MM.1S (cell line): ENCODE measurements around the gene FAM240A.

Source experiments
- DNase-seq: peaks from one replicate; pipeline ENCODE4 v3.0.0-alpha.2; 2015
- H2AFZ ChIP-seq: fragments of 300-600 bp; sonication (generic); 2 replicates; pipeline ENCODE4 v1.6.0; 2016; ENCODE audit warnings: antibody characterized with exemption, low read length
- H3F3A ChIP-seq: fragments of 300-600 bp; sonication (generic); 2 replicates; pipeline ENCODE4 v1.6.1; 2016; ENCODE audit warnings: mild to moderate bottlenecking, antibody characterized with exemption, low read length, moderate library complexity, mixed read lengths; ENCODE audit not compliant: insufficient read depth
- H3K27ac ChIP-seq: fragments of 300-600 bp; sonication (generic); 2 replicates; pipeline ENCODE4 v1.5.1; 2016; ENCODE audit warnings: mild to moderate bottlenecking, low read length
- H3K27me3 ChIP-seq: fragments of 300-600 bp; sonication (generic); replicated peaks from 2 replicates; pipeline ENCODE4 v1.6.0; 2016; ENCODE audit warnings: low read length; ENCODE audit not compliant: insufficient read depth
- H3K36me3 ChIP-seq: fragments of 300-600 bp; sonication (generic); replicated peaks from 2 replicates; pipeline ENCODE4 v1.6.1; 2016; ENCODE audit warnings: mild to moderate bottlenecking, low read length, mixed read lengths; ENCODE audit not compliant: insufficient read depth
- H3K4me1 ChIP-seq: fragments of 300-600 bp; sonication (generic); 2 replicates; pipeline ENCODE4 v1.6.1; 2016; ENCODE audit warnings: low read length, mixed read lengths
- H3K4me2 ChIP-seq: fragments of 300-600 bp; sonication (generic); 2 replicates; pipeline ENCODE4 v1.6.0; 2016; ENCODE audit warnings: low read depth, low read length
- H3K4me3 ChIP-seq: fragments of 300-600 bp; sonication (generic); 2 replicates; pipeline ENCODE4 v1.5.1; 2016; ENCODE audit warnings: low read length, mixed read lengths
- H3K79me2 ChIP-seq: fragments of 300-600 bp; sonication (generic); 2 replicates; pipeline ENCODE4 v1.6.1; 2016; ENCODE audit warnings: mixed run types, low read length, mixed read lengths
- H3K9ac ChIP-seq: fragments of 300-600 bp; sonication (generic); 2 replicates; pipeline ENCODE4 v1.6.1; 2016; ENCODE audit warnings: low read length, mixed read lengths
- H3K9me2 ChIP-seq: fragments of 300-600 bp; sonication (generic); replicated peaks from 2 replicates; pipeline ENCODE4 v1.6.1; 2016; ENCODE audit warnings: mild to moderate bottlenecking, low read length, mixed read lengths; ENCODE audit not compliant: insufficient read depth
- H3K9me3 ChIP-seq: fragments of 300-600 bp; sonication (generic); replicated peaks from 2 replicates; pipeline ENCODE4 v1.6.1; 2016; ENCODE audit warnings: mild to moderate bottlenecking, low read length, mixed read lengths; ENCODE audit not compliant: insufficient read depth
- H4K20me1 ChIP-seq: fragments of 300-600 bp; sonication (generic); 2 replicates; pipeline ENCODE4 v1.6.1; 2016; ENCODE audit warnings: mild to moderate bottlenecking, low read length, moderate library complexity, mixed read lengths; ENCODE audit not compliant: insufficient read depth
- EZH2 ChIP-seq: fragments of 300-600 bp; sonication (generic); optimal IDR thresholded peaks from 2 replicates; pipeline ENCODE3; 2017; ENCODE audit warnings: low read depth, mild to moderate bottlenecking, antibody characterized with exemption, low read length, mixed read lengths
- EZH2phosphoT487 ChIP-seq: fragments of 300-600 bp; sonication (generic); IDR thresholded peaks from 2 replicates; pipeline ENCODE4 v1.6.1; 2018; ENCODE audit warnings: antibody characterized with exemption, low read length
- TF ChIP-seq, protein P1 (sequence below): fragments of 300-600 bp; sonication (generic); IDR thresholded peaks from 2 replicates; pipeline ENCODE4 v1.5.1; 2016; ENCODE audit warnings: antibody characterized with exemption, low read length, mixed read lengths

Gene FAM240A

DNA sequence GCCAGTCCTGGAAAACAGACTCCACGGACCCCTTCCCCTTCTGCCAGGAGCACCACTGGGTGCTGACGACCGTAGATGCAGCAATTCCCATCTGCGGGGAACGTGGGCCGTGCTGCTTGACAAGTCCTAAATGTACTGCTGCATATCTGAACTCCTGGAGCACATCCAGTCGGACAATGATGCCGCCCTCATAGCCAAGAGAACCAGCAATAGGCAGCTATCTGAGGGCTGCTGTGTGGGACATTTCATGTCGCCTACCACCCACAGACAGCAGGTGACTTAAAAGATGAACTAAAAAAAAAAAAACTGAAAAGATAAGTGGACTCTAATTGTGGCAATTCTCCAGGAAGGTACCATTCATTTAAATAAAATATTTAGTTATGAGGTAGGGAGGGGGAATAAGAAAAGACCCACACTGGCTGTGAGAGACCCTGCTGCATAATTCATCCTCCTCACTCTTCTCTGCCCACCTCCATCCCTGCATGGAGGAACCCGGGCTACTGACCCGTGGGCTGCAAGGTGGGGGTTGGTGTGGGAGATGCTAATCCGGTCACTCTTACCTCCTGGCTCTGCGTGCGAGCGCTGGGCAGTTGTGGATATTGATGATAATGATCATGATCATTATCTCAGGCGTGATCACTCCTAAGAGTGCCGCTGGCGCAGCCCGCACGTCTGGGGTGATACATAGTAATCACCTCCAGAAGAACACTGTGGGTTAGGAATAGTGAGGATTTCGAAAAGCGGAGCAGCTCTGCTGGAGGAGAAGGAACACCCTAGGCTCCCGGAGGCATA lies 52.8 kb downstream of the FAM240A start:
- Histone ChIP-seq H3K4me3 (no peak overlapping the region), H3K27me3 (no peaks in the 10 kb centered on the region), H3K36me3 (no peaks in the 10 kb centered on the region), H3K9me3 (no peaks in the 10 kb centered on the region), H2AFZ (no peak overlapping the region), H3K9me2 (no peaks in the 10 kb centered on the region), H3K9ac (no peak overlapping the region), H3K4me1 (no peaks in the 10 kb centered on the region), H4K20me1 (no peaks in the 10 kb centered on the region), H3F3A (no peaks in the 10 kb centered on the region), H3K79me2 (no peaks in the 10 kb centered on the region), H3K4me2 (no peak overlapping the region), H3K27ac (no peak overlapping the region)
- no peak for DNase-seq
- TF ChIP-seq, protein P1, sequence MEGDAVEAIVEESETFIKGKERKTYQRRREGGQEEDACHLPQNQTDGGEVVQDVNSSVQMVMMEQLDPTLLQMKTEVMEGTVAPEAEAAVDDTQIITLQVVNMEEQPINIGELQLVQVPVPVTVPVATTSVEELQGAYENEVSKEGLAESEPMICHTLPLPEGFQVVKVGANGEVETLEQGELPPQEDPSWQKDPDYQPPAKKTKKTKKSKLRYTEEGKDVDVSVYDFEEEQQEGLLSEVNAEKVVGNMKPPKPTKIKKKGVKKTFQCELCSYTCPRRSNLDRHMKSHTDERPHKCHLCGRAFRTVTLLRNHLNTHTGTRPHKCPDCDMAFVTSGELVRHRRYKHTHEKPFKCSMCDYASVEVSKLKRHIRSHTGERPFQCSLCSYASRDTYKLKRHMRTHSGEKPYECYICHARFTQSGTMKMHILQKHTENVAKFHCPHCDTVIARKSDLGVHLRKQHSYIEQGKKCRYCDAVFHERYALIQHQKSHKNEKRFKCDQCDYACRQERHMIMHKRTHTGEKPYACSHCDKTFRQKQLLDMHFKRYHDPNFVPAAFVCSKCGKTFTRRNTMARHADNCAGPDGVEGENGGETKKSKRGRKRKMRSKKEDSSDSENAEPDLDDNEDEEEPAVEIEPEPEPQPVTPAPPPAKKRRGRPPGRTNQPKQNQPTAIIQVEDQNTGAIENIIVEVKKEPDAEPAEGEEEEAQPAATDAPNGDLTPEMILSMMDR = no peak
- TF ChIP-seq EZH2phosphoT487 (no peak), EZH2 (no peak)

- no peak overlapping the region for H3K9ac ChIP-seq
- DNase-seq = no peak
- no peaks in the 10 kb centered on the region for H3K9me3 ChIP-seq
- H3F3A ChIP-seq = no peaks in the 10 kb centered on the region
- H3K27me3 ChIP-seq = no peaks in the 10 kb centered on the region
- no peak overlapping the region for H3K4me2 ChIP-seq
- no peak overlapping the region for H2AFZ ChIP-seq
- no peaks in the 10 kb centered on the region for H4K20me1 ChIP-seq
- TF ChIP-seq, protein P1 = no peak
- no peak for TF ChIP-seq EZH2phosphoT487
- no peak for TF ChIP-seq EZH2
- no peaks in the 10 kb centered on the region for H3K4me1 ChIP-seq
- no peaks in the 10 kb centered on the region for H3K79me2 ChIP-seq
- no peak overlapping the region for H3K27ac ChIP-seq
- no peaks in the 10 kb centered on the region for H3K9me2 ChIP-seq
- H3K36me3 ChIP-seq = no peaks in the 10 kb centered on the region
- no peak overlapping the region for H3K4me3 ChIP-seq
Observed at GRCh38 chr3:46665763-46666452, 53.6 kb downstream of the FAM240A start.

DNA sequence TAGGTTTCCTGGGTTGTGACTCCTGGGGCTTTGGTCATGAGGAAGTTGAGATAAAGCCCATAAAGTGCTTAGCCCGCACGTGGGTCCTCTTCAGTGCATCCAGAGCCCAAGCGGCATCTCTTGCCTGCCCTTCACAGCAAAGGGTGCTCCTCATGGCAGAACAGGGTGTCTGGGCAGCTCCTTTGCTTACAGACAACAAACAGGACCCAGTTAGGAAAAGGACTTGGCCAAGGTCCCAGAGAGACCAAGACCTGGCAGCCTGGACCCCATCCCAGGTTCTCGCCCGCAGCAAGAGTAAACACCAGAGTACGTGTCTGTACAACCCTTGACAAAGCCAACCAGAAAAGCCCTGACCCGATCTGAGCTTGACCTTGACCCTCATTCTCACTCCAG lies 54.1 kb downstream of the FAM240A start:
- H3K79me2 ChIP-seq = no peaks in the 10 kb centered on the region
- H3K9me3 ChIP-seq = no peaks in the 10 kb centered on the region
- TF ChIP-seq EZH2 (no peak), EZH2phosphoT487 (no peak)
- TF ChIP-seq, protein P1 = no peak
- H3K36me3 ChIP-seq = no peaks in the 10 kb centered on the region
- H2AFZ ChIP-seq = no peak overlapping the region
- no peaks in the 10 kb centered on the region for H3K27me3 ChIP-seq
- H3K9ac ChIP-seq = no peak overlapping the region
- no peak overlapping the region for H3K27ac ChIP-seq
- H3K4me3 ChIP-seq = no peak overlapping the region
- H3K4me1 ChIP-seq = no peaks in the 10 kb centered on the region
- DNase-seq = no peak
- H4K20me1 ChIP-seq = no peaks in the 10 kb centered on the region
- H3K4me2 ChIP-seq = no peak overlapping the region
- no peaks in the 10 kb centered on the region for H3F3A ChIP-seq
- no peaks in the 10 kb centered on the region for H3K9me2 ChIP-seq
